IPS-18c (cell line): ENCODE results near the gene MPST.

Experiments used
- H3K4me3 ChIP-seq: 2 replicates; pipeline ENCODE4 v1.7.0; 2013; ENCODE audit warnings: low read depth, mild to moderate bottlenecking, low read length, moderate library complexity; ENCODE audit not compliant: insufficient read depth
- H3K9me3 ChIP-seq: one replicate; pipeline ENCODE4 v1.6.1; 2013; ENCODE audit warnings: mild to moderate bottlenecking, low read length, moderate library complexity; ENCODE audit not compliant: control insufficient read depth, insufficient read depth

Gene MPST

DNA sequence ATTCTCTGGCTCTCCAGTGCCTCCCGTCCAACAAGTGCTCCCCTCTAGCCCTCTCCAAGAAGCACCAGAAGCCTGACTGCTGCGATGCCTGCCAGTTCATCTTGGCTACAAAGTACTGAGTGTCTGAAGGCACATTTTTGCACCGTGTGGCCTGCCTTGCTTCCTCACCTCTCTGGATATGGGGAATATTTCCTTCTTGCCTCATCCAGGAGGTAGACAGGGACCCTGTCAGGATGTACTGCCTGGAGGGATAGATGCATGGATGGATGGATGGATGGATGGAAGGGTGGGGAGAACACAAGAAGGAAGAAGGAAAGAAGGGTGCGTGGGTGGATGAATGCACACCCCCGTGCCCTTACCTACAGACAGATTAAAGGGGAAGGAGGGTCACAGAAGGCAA is 59.6 kb downstream of the MPST start:
- no peaks in the 10 kb centered on the region for H3K9me3 ChIP-seq
- no peak overlapping the region for H3K4me3 ChIP-seq
